Activated CD4-positive, alpha-beta T cell treated with anti-CD3 and anti-CD28 coated beads, Interleukin-2, amount 50 U/mL, for 24 hours (primary cell): ENCODE measurements around the gene SRGN.

Experiments used
- DNase-seq, 2 donors: peaks; one replicate each; pipeline ENCODE4 v3.0.0-alpha.2; 2020; ENCODE audit warnings: low read depth in 1 of 2, low spot score in 1 of 2

Gene SRGN

DNA sequence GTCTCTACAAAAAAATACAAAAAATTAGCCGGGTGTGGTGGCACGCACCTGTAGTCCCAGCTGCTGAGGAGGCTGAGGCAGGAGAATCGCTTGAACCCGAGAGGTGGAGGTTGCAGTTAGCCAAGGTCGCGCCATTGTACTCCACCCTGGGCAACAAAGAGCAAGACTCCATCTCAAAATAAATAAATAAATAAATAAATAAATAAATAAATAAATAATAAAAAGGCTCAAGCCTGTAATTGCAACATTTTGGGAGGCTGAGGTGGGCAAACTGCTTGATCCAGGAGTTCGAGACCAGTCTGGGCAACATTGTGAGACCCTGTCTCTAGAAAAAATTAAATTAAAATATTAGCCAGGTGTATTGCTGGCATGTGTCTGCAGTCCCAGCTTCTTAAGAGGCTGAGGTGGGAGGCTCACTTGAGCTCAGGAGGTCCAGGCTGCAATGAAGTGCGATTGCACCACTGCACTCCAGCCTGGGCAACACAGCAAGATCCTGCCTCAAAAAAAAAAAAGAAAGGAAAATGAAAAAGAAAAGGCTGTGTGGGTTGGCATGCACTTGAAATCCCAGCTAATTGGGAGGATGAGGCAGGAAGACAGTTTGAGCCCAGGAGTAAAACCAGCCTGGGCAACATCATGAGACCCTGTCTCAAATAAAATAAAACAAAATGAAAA, 27.6 kb upstream of the SRGN start:
- DNase-seq = no peak

DNA sequence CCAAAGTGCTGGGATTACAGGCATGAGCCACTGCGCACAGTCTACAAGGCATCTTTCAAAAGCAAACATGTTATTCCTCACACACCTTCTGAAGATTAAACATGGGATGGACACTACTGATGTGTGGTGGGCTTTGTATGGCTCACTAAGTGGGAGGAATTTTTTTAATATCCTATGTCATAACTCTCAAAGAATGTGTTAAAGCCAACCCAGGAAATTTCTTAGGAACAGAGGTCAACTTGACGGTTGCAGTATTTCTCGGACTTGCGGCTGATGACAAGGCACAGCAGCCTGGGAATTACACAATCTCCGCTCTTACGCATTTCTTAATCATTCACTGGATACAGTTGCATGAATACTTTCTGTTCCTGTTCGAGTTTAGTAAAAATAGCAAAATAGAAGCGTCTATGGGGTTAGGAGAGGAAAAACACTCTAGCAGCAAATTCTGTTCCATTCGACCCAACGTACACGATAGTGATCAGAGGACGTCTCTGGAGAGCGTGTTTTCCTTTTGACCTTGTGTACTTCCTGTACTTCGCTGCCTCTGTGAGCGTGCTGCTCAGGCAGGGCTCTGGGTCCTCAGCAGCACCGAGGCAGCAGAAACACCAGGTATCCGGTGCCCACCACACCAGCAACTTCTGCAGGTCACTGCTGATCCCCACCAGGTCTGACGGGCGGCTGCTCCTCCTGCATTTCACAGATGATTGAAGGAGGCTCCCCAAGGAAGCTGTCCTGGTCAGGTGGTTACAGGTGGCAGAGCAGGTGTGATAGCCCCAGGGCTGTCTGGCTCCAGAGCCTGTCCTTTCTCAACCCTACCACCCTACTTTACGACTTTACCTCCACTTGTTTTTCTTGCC, 26.4 kb upstream of the SRGN start:
- no peak for DNase-seq

DNA sequence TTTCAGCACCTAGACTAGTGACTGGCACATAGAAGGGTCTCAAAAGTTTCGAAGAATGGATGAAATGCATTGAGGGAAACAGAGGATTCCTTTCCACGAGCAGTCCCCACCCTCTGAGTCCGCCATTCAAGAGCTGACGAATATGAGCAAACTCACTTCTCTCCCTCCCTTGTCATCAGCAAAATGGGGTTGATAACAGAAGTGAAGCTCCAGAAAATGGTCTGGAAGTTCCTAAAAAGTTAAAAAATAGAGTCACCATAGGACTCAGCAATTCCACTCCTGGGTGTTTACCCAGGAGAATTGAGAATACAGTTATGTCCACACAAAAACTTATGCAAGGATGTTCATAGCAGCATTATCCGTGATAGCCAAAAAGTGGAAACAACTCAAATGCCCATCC, 25.0 kb upstream of the SRGN start:
- DNase-seq = no peak

DNA sequence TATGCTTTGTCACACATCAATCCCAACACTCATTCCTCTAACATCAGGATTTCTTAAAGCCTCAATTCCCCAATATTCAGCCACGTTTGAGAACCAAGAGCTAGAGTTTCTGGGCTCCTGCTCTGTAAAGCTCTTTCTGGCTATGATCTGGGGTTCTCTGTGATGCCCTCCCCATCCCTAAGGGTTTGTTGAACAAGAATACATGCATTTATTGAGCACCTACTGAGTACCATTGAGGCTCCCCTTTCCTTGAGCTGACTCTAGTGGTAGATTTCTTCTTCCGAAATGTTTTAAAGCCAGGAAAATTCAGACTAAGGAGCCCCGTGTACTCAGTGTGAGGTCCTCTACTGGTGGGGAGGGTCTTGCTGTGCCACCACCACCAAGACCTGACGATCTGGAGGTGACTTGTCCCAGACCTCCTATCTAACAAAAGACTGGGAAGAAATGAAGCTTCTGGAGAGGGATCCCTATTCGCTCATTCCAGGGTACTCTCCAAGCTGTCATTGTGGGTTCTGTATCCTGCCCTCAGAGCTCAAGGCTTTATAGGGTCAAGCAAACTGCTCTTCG, 23.1 kb upstream of the SRGN start:
- no peak for DNase-seq

DNA sequence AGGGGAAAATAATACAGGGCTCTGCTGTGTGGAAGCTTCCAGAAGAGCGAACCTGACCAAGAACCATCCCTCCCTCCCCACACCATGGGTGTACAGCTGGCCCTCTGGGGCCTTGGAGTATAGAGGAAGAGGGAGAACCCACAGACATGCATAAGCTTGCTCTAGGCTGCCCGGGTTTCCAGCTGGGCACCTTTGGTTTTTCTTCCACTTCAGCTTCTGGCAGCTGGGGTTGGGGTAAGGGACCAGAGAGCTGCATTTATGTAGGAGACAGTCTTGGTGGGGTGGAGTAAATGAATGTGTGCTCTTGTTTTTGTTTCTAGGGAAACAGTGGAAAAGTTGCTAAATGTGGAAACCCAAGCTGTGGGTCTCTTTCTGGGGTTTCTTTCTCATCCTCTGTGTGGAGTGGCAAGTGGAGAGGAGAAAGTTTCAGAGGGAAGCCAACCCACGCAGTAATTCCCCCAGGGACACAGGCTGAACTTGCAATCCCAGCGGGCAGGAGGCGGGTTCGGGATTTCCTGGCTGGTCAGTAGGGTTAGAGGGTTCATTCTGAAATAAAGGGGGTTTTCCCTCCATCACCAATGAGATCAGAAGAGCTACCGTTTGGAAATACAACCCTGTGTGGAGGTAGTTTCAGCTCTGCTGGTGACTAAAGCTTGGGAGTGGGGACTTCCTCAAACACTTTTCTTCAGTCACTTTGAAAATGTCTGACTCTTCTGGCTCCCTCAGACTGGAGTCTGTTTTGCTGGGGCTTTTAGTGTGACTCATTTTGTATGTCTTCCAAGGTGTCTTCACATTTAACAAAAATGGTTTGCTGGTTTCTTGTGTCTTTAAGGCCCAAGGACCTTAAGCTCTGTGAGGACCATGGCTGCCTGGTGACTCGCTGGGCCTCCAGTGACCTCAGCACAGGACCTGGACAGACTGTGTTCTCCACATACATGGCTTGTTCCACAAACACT, 22.2 kb upstream of the SRGN start:
- DNase-seq = peak in 1 of 2 donors; percentile 48

DNA sequence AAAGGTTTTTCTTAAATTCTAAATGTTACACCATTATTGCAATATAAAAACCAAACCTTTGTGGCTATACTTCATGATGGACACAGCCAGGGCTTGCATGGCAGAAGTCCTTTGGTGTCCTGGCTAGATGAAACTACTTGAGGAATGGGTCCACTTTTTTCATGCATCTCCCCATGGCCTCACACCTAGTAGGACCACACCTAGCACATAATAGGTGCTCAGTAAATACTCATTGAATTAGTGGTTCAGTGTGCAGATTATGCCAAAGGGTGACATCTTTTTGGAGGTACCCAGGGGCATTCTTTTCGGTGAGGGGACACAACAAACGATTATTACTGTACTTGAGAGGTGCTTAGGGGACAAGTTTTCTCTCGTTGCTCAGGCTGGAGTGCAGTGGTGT, 20.7 kb upstream of the SRGN start:
- DNase-seq = no peak

DNA sequence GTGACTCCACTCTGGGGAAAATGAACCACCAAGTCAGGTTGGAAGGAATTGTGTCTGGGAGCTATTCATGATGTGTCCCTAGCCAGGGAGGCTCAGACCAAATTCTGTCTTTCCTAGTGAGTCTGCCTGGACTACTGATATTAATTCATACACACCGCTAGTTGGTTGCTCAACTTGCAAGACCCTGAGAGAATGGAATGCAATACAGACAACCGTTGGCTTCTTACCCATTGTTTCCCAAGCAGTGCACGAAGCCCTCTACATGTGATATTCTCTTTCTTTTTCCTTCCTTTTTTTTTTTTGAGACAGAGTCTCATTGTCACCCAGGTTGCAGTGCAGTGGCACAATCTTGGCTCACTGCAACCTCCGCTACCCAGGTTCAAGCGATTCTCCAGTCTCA, 19.4 kb upstream of the SRGN start:
- DNase-seq = no peak

DNA sequence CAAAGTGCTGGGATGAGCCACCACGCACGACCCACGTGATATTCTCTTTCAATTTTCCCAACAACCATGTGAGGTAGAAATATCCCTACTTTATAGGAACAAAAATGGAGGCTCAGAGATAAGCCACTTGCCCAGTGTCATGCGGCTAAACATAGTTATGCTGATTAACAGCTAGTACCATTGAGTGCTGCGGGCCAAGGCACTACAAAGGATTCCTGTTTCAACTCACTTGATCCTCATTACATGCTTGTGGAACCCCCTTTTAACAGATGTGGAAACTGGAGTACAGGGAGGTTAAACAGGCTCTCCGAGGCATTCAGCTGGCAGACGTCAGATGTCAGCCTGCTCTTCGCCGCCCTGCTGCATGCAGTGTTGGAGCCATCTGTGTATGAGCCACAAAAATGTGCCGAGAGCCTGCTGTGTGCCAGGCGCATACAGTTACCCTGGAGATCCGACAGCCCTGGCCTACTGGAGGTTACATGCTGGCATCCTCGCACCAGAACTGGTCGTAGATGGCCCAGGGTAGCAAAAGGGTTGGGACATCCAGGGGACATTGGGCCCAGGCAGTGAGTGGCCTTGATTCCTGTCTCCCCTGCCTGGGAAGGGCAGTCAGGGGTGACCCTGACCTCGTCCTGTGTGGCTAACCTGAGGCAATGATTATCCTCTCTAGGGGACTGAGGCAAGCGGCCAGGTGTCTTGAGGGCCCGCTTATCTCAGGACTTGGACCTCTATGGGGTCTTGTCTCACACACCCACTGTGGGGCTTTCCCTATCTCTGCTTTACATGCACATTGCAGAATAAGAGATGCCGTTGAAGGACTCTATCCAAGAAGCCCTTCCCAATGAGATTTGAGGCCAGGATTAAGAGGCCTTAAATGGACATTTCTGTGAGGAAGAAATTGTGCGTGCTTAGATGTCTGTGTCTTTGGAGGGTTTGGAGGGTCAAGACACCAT, 18.5 kb upstream of the SRGN start:
- no peak for DNase-seq

DNA sequence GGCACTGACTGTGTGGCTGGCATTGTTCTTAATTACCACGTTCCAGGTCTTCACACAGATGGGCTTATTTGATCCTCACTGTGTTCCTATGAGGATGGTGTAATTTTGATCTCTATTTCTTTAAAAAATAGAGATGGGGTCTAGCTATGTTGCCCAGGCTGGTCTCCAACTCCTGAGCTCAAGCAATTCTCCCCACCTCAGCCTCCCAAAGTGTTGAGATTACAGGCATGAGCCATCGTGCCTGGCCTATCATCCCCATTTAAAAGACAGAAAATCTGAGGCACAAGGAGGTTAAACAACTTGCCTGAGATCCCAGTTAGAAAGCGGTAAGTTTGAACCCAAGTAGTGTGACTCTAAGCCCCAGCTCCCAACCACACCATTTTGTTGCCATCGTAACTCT, 17.0 kb upstream of the SRGN start:
- DNase-seq = no peak

DNA sequence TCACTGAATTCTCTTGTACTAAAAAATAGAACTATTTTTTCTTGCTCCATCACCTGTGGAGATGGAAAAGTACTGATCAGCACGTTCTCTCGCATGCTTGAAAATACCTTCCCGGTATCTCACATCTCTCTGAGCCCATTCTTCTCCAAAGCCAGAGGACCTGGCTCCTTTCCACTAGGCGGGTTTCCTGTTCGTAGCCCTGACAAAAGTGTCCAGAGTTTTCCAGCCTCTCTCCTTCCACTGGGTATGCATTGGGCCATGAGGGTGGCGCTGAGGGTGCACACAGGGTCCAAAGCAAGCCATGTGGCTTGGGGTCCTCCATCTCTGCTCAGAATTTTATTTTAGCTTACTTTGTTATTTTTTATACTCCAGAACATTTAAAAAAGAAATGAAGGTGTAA, 16.3 kb upstream of the SRGN start:
- no peak for DNase-seq

DNA sequence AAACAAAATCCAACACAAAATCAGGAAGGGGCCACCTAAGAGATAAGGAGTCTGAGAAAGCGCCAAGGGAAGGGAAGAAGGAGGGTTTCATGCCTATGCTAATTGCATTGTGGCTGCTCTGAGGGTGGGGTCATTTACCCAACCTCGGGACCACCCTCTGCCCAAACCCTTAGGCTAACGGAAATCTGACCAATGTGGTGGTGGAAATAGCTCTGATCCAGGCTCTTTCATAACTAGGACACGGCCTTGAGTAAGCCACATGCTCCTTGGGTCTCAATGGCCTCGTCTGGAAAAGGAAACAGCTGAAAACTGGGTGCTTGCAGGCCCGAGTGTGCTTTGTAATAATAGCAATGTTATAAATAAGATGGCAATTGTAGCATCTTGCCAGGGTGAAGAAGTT, 14.9 kb upstream of the SRGN start:
- DNase-seq = no peak

DNA sequence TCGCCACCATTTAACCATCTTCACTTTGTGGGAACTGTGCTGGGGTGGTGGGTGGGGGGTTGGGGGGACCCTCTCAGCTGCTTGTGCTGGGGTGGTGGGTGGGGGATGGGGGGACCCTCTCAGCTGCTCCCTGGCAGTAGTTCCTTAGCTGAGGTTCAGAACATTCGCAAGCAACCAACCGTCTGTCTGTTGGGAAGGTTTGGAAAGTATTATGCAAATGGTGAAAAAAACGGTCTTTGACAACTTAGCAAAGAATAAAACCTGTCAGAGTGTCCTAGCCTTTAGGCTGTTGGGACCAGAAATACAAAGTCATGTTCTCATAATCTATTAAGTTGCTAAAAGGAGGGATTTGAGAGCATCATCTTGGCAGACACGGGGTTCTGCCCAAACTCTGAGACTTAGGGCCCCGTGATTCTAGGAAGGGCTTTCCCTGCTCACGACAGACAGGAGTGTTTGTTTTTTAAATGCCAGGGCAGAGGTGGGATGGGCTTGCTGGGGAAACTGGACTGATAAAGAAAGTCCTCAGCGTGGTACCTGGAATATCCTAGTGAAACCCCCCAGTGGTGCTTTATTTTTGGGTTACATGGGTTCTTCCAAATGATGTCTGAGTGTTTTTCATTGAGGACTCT, 14.1 kb upstream of the SRGN start:
- DNase-seq = no peak

DNA sequence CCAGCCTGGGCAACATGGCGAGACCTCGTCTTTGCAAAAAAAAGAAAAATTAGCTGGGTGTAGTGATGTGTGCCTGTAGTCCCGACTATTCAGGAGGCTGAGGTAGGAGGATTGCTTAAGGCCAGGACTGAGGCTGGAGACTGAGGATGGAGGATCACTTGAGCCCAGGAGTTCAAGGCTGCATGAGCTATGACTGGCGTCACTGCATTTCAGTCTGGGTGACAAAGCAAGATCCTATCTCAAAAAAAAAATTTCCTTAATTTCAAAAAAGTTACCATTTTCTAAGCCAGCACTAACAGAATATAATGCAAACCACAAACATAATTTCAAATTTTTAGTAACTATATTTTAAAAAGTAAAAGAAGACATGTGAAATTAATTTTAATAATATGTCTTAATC, 13.4 kb upstream of the SRGN start:
- DNase-seq = no peak

DNA sequence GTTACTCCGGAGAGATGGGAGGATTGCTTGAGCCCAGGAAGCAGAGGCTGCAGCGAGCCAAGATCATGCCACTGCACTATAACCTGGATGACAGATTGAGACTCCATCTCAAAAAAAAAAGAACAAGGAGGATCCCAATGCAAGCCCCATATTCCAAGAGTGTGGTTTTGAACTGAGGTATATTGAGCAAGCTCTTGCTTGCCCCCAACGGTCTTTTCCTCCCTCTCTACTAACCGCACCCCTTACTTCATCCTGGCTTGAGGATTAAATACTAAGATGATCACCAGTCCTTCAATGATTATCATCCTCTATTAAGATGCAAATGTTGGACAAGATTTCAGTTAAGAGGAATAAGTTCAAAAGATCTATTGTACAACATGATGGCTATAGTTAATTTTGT, 12.5 kb upstream of the SRGN start:
- DNase-seq = no peak

DNA sequence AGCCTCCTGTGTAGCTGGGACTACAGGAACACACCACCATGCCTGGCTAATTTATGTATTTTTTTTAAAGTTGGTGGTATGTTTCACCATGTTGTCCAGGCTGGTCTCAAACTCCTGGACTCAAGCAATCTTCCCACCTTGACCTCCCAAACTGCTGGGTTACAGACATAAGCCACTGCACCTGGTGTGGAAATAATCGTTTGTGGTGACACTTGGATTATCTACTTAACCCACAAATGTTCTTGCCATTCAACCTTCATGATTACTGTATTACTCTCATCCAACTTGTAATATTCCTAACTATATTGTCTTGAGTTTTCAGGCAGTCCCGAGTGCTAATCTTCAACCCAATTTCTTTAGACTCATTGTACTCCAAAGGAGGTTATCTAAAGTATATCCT, 9.6 kb upstream of the SRGN start:
- DNase-seq = no peak

DNA sequence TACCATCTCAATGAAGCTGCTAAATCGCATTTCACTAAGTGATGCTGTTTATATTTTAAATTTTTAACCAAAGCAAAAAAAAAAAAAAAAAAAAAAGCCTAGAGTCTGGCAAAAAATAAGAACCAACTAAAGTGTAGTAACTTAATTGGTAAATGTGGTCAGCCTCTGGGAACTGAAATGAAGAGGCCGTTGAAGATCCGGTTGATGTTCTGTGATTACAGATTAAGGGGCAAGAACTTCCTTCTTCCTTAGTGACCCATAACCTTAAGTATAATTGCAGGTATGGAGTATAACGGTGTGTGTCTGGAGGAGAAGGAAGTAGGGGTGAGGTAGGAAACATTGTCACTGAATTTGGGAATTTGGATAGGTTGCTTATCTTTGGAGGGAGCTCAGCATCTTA, 7.7 kb upstream of the SRGN start:
- DNase-seq = no peak

DNA sequence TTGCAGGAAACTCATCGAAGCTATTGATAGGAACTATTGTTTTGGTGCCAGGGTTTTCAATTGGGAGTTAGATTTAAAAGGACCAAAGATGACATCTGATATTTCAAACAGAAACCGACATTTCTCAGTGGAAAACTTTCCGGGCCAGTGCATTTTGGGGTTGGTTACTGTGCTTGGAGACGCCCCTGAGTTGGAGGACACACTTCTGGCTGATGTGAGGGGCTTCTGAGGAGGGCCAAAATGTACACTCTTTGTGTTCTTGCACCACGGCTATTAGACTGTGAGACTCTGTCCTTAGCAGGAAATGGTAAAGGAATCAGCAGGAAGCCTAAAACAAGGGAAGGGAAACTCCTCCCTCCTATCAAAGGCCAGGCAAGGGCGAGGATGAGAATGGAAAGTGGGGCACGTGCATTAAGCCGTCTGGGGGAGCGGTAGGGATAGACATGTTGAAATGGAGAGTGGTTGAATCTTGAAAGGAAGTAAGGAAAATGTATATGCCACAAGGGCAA, 1.8 kb upstream of the SRGN start:
- DNase-seq = no peak

DNA sequence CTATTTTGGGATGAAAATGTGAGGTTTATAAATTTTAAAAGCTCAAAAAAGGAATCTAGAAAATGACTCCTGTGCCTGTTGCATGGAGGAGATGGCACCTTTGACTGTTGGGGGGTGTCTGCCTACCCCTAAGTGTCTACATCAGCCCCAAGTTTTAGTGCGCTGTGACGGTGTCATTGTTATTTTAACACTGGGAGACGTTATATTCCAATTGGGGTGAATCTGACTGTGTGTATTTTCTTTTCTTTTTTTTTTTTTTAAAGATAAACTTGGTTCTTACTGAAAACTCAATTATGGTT, 517 bp downstream of the SRGN start:
- no peak for DNase-seq

DNA sequence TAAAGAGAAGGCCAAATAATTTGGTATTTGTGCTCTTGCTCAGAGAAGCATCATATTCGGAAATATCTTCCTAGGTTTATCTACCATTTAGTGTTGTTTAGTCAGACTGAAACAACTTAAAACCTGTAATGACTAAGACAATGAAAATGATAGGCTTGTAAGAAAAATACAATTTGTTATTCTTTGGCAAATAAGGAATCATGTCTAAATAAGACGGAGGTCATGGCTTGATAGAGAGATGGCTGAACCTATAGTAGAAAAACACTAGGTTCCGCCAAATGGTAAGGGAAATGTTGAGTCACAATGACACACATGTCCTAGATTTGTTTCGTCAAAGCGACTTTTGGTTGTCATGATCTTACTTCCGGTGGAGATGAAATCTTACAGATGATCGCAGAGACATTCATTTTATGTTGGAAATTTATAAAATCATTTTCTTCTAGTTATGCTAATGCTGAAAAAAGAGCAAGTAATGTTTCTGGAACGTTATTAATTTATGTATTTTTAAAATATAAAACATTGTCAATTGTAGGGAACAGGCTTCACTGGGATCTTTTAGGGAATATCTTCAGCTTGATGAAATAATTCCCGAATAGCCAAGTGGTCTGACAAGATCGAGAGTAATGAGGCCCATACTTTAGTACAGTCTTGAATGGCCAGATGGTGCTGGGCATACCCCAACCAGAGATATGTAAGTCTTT, 1.0 kb downstream of the SRGN start:
- DNase-seq = peak in 1 of 2 donors; percentile 71
